D721Med (cell line): Measurements from ENCODE around the gene ANO4.

Experiments
- DNase-seq: peaks from one replicate; pipeline ENCODE4 v3.0.0; 2011; ENCODE audit warnings: low spot score; ENCODE audit not compliant: insufficient read length
- FAIRE-seq: peaks from 2 replicates; lab custom pipeline; 2011; peaks lifted over from hg19 to GRCh38; lab: Jason Lieb, UNC
- CTCF ChIP-seq: IDR thresholded peaks from 2 replicates; pipeline ENCODE4 v1.5.1; 2012; ENCODE audit warnings: mild to moderate bottlenecking, control low read depth; ENCODE audit not compliant: insufficient read depth; ENCODE audit errors: missing control alignments

Gene ANO4

GRCh38 chr12:101044512-101045059 lies 250.0 kb downstream of the ANO4 start:
- TF ChIP-seq CTCF = no peak
- DNase-seq = no peak
- no peak for FAIRE-seq

GRCh38 chr12:101045486-101046464 lies 251.2 kb downstream of the ANO4 start:
- no peak for FAIRE-seq
- no peak for DNase-seq
- TF ChIP-seq CTCF = no peak

- TF ChIP-seq CTCF = no peak
- no peak for DNase-seq
- FAIRE-seq = no peak
Measured at GRCh38 chr12:101047652-101048051, 253.1 kb downstream of the ANO4 start.

GRCh38 chr12:101050631-101051030 lies 256.1 kb downstream of the ANO4 start:
- FAIRE-seq (no peak), DNase-seq (no peak)
- no peak for TF ChIP-seq CTCF

GRCh38 chr12:101051151-101051550 lies 256.6 kb downstream of the ANO4 start:
- DNase-seq (no peak), FAIRE-seq (no peak)
- no peak for TF ChIP-seq CTCF

- DNase-seq (no peak), FAIRE-seq (no peak)
- no peak for TF ChIP-seq CTCF
Measured at GRCh38 chr12:101051901-101052550, 257.4 kb downstream of the ANO4 start.

GRCh38 chr12:101053203-101053602 lies 258.6 kb downstream of the ANO4 start:
- DNase-seq (no peak), FAIRE-seq (no peak)
- TF ChIP-seq CTCF = no peak
